ENCODE measurements around the gene SLC13A3.

Gene SLC13A3

GRCh38 chr20:46602429-46602828, 48.8 kb downstream of the SLC13A3 start:
- no peak overlapping the region for H3K27ac ChIP-seq (ENCODE audit: low read depth, low read length)
- H2AFZ ChIP-seq (ENCODE audit: low read depth, low read length, severe bottlenecking), result no peak overlapping the region
- no peaks in the 10 kb centered on the region for H3K79me2 ChIP-seq (ENCODE audit: insufficient read depth, low read length)
- H3K9me3 ChIP-seq (ENCODE audit: insufficient read depth, low read length), result no peaks in the 10 kb centered on the region
- H3K9me2 ChIP-seq (replicated peaks; ENCODE audit: insufficient read depth, low read length), result no peaks in the 10 kb centered on the region
- no peak overlapping the region for H3K4me2 ChIP-seq (ENCODE audit: low read depth, low read length, poor library complexity, severe bottlenecking)
- H3K4me3 ChIP-seq (ENCODE audit: insufficient read depth, low read length, poor library complexity, severe bottlenecking), result no peak overlapping the region
- no peaks in the 10 kb centered on the region for H4K20me1 ChIP-seq (ENCODE audit: low read depth, low read length)
- no peaks in the 10 kb centered on the region for H3F3A ChIP-seq (ENCODE audit: insufficient read depth)
- no peaks in the 10 kb centered on the region for H3K36me3 ChIP-seq (ENCODE audit: low read length)
- TF ChIP-seq EZH2phosphoT487 (conservative IDR thresholded peaks at IDR 0.05; ENCODE audit: low read length) (no peak), CTCF (IDR thresholded peaks at IDR 0.05; ENCODE audit: insufficient read depth, low read length, poor library complexity, severe bottlenecking) (no peak)
- H3K9ac ChIP-seq (ENCODE audit: low read length), result no peak overlapping the region
- H3K27me3 ChIP-seq (ENCODE audit: low read length), result no peaks in the 10 kb centered on the region

- Histone ChIP-seq H3F3A (ENCODE audit: insufficient read depth) (no peaks in the 10 kb centered on the region), H2AFZ (ENCODE audit: low read depth, low read length, severe bottlenecking) (no peak overlapping the region), H3K27me3 (ENCODE audit: low read length) (no peaks in the 10 kb centered on the region), H3K36me3 (ENCODE audit: low read length) (no peaks in the 10 kb centered on the region), H3K9me3 (ENCODE audit: insufficient read depth, low read length) (no peaks in the 10 kb centered on the region), H3K79me2 (ENCODE audit: insufficient read depth, low read length) (no peaks in the 10 kb centered on the region), H3K4me3 (ENCODE audit: insufficient read depth, low read length, poor library complexity, severe bottlenecking) (no peak overlapping the region), H4K20me1 (ENCODE audit: low read depth, low read length) (no peaks in the 10 kb centered on the region), H3K4me2 (ENCODE audit: low read depth, low read length, poor library complexity, severe bottlenecking) (no peak overlapping the region), H3K9ac (ENCODE audit: low read length) (no peak overlapping the region), H3K9me2 (replicated peaks; ENCODE audit: insufficient read depth, low read length) (no peaks in the 10 kb centered on the region), H3K27ac (ENCODE audit: low read depth, low read length) (no peak overlapping the region)
- TF ChIP-seq CTCF (IDR thresholded peaks at IDR 0.05; ENCODE audit: insufficient read depth, low read length, poor library complexity, severe bottlenecking) (no peak), EZH2phosphoT487 (conservative IDR thresholded peaks at IDR 0.05; ENCODE audit: low read length) (no peak)
These were observed 49.6 kb downstream of the SLC13A3 start for GRCh38 chr20:46601603-46602122.

- no peak overlapping the region for H3K9ac ChIP-seq (ENCODE audit: low read length)
- no peaks in the 10 kb centered on the region for H3K36me3 ChIP-seq (ENCODE audit: low read length)
- H2AFZ ChIP-seq (ENCODE audit: low read depth, low read length, severe bottlenecking), result no peak overlapping the region
- no peak overlapping the region for H3K4me3 ChIP-seq (ENCODE audit: insufficient read depth, low read length, poor library complexity, severe bottlenecking)
- no peak overlapping the region for H3K4me2 ChIP-seq (ENCODE audit: low read depth, low read length, poor library complexity, severe bottlenecking)
- no peaks in the 10 kb centered on the region for H3F3A ChIP-seq (ENCODE audit: insufficient read depth)
- TF ChIP-seq EZH2phosphoT487 (conservative IDR thresholded peaks at IDR 0.05; ENCODE audit: low read length), result no peak
- no peak for TF ChIP-seq CTCF (IDR thresholded peaks at IDR 0.05; ENCODE audit: insufficient read depth, low read length, poor library complexity, severe bottlenecking)
- no peaks in the 10 kb centered on the region for H3K9me3 ChIP-seq (ENCODE audit: insufficient read depth, low read length)
- no peaks in the 10 kb centered on the region for H3K27me3 ChIP-seq (ENCODE audit: low read length)
- H3K27ac ChIP-seq (ENCODE audit: low read depth, low read length), result no peak overlapping the region
- no peaks in the 10 kb centered on the region for H4K20me1 ChIP-seq (ENCODE audit: low read depth, low read length)
- no peaks in the 10 kb centered on the region for H3K9me2 ChIP-seq (replicated peaks; ENCODE audit: insufficient read depth, low read length)
- no peaks in the 10 kb centered on the region for H3K79me2 ChIP-seq (ENCODE audit: insufficient read depth, low read length)
These were observed 50.9 kb downstream of the SLC13A3 start for GRCh38 chr20:46600286-46600752.
